Endothelial cell of umbilical vein (primary cell): Measurements from ENCODE around the gene EHF. TPM values are rescaled to one million over a fixed set of nuclear protein-coding genes. Genes with fewer than 3 reads are reported as not detected.

ENCODE experiments used
- BruUV-seq: library from RNA; stranded (reverse); fragments of 400-500 nt; replicated peaks from 2 replicates; lab custom pipeline; 2021; lab: Mats Ljungman, UMichigan
- CTCF ChIA-PET: fragments of 300-600, 350-600 bp; sonication (Branson Sonifier 250); formaldehyde crosslinking; loops from one replicate; lab custom pipeline; 2021; ENCODE audit warnings: antibody characterized with exemption, inconsistent platforms; lab: Charles Lee
- POLR2A ChIA-PET: fragments of 300-600, 350-600 bp; sonication (Branson Sonifier 250); formaldehyde crosslinking; loops from one replicate; lab custom pipeline; 2021; ENCODE audit warnings: antibody characterized with exemption, inconsistent platforms; lab: Charles Lee
- DNase-seq: peaks from one replicate; pipeline ENCODE4 v3.0.0-alpha.2; 2011; ENCODE audit warnings: low read depth, low spot score
- FAIRE-seq: peaks from 2 replicates; lab custom pipeline; 2011; peaks lifted over from hg19 to GRCh38; lab: Jason Lieb, UNC
- H2AFZ ChIP-seq: 2 replicates; pipeline ENCODE4 v1.6.0; 2012; ENCODE audit warnings: low read depth, low read length, control low read depth, inconsistent platforms
- H3K27ac ChIP-seq: 2 replicates; pipeline ENCODE4 v1.5.1; 2011; ENCODE audit warnings: low read depth, mild to moderate bottlenecking, control low read depth, low read length, moderate library complexity; ENCODE audit not compliant: insufficient read depth
- H3K27me3 ChIP-seq, 2 experiments: 2 replicates each; pipeline versions ENCODE4 v1.6.0 to v1.6.1; 2011; ENCODE audit warnings: low read length in 2 of 2, mixed read lengths in 1 of 2; ENCODE audit not compliant: control insufficient read depth in 2 of 2, insufficient read depth in 2 of 2
- H3K36me3 ChIP-seq, 2 experiments: 2 replicates in 1 of 2; 3 replicates in 1 of 2; pipeline ENCODE4 v1.5.1; 2011; ENCODE audit warnings: low read length in 2 of 2, mild to moderate bottlenecking in 1 of 2, moderate library complexity in 1 of 2; ENCODE audit not compliant: control insufficient read depth in 2 of 2, insufficient read depth in 2 of 2; ENCODE audit errors: extremely low read depth in 1 of 2
- H3K4me1 ChIP-seq: 3 replicates; pipeline ENCODE4 v1.5.1; 2011; ENCODE audit warnings: mild to moderate bottlenecking, low read length; ENCODE audit not compliant: control insufficient read depth, insufficient read depth; ENCODE audit errors: extremely low read depth
- H3K4me2 ChIP-seq: 2 replicates; pipeline ENCODE4 v1.6.1; 2011; ENCODE audit warnings: low read length, control low read depth, mixed read lengths; ENCODE audit not compliant: insufficient read depth
- H3K4me3 ChIP-seq, 3 experiments: fragments of 200-600 bp in 1 of 3; sonication (generic), shearing (Covaris generic) in 1 of 3; replicated peaks in 1 of 3; 2 replicates each; pipeline ENCODE4 v1.5.1; 2011 to 2016; ENCODE audit warnings: control low read depth in 3 of 3, low read length in 3 of 3, mild to moderate bottlenecking in 2 of 3, inconsistent platforms in 1 of 3, low read depth in 1 of 3, moderate library complexity in 1 of 3; ENCODE audit not compliant: insufficient read depth in 1 of 3
- H3K79me2 ChIP-seq: 2 replicates; pipeline ENCODE4 v1.6.0; 2012; ENCODE audit warnings: low read length, inconsistent platforms; ENCODE audit not compliant: control insufficient read depth, insufficient read depth
- H3K9ac ChIP-seq: replicated peaks from 2 replicates; pipeline ENCODE3; 2011; ENCODE audit warnings: low read length, control low read depth; ENCODE audit not compliant: insufficient read depth; ENCODE audit errors: extremely low read depth
- H3K9me1 ChIP-seq: replicated peaks from 3 replicates; pipeline ENCODE4 v1.6.0; 2011; ENCODE audit warnings: mild to moderate bottlenecking, low read length; ENCODE audit not compliant: control insufficient read depth, insufficient read depth; ENCODE audit errors: extremely low read depth
- H3K9me3 ChIP-seq: replicated peaks from 2 replicates; pipeline ENCODE4 v1.5.1; 2012; ENCODE audit warnings: low read length, inconsistent platforms; ENCODE audit not compliant: control insufficient read depth, insufficient read depth
- H4K20me1 ChIP-seq: replicated peaks from 2 replicates; pipeline ENCODE3; 2011; ENCODE audit warnings: mild to moderate bottlenecking, low read length; ENCODE audit not compliant: control insufficient read depth, insufficient read depth; ENCODE audit errors: extremely low read depth
- EZH2 ChIP-seq: IDR thresholded peaks from 2 replicates; pipeline ENCODE4 v1.6.1; 2012; ENCODE audit warnings: borderline replicate concordance, low read depth, mild to moderate bottlenecking, moderate library complexity, low read length, inconsistent platforms; ENCODE audit not compliant: severe bottlenecking
- FOS ChIP-seq: IDR thresholded peaks from 2 replicates; pipeline ENCODE4 v1.6.1; 2011; ENCODE audit warnings: mild to moderate bottlenecking, low read length, moderate library complexity, borderline replicate concordance; ENCODE audit not compliant: insufficient read depth
- GATA2 ChIP-seq: IDR thresholded peaks from 2 replicates; pipeline ENCODE4 v1.7.0; 2011; ENCODE audit warnings: low read depth, mild to moderate bottlenecking, moderate library complexity, mixed read lengths, low read length; ENCODE audit not compliant: insufficient read length, insufficient read depth
- JUN ChIP-seq: IDR thresholded peaks from 2 replicates; pipeline ENCODE4 v1.6.1; 2011; ENCODE audit warnings: borderline replicate concordance, low read depth; ENCODE audit not compliant: insufficient read length, insufficient read depth
- MYC ChIP-seq: IDR thresholded peaks from one replicate; pipeline ENCODE4 v1.6.1; 2011; ENCODE audit warnings: mild to moderate bottlenecking, low read depth, low read length
- POLR2A ChIP-seq: IDR thresholded peaks from 2 replicates; pipeline ENCODE4 v1.6.1; 2012; ENCODE audit warnings: low read depth, mild to moderate bottlenecking, control low read depth, low read length
- POLR2AphosphoS5 ChIP-seq: IDR thresholded peaks from 2 replicates; pipeline ENCODE4 v1.6.1; 2012; ENCODE audit warnings: low read depth, mild to moderate bottlenecking, control low read depth, low read length, moderate library complexity; ENCODE audit not compliant: insufficient read depth
- dilution Hi-C: fragments of 300-500 bp; cut with MboI; formaldehyde crosslinking; loops from one replicate; pipeline ENCODE4 v1.15.0; 2019; ENCODE audit warnings: low sequenced_read_pairs; ENCODE audit not compliant: extremely low pct_ligation_motif_present
- intact Hi-C: fragments of 100-400 bp; cut with micrococcal nuclease; formaldehyde crosslinking; loops from one replicate; pipeline ENCODE4 v1.10.0; 2022
- polyA plus RNA-seq, 4 experiments: library from polyadenylated mRNA; depleted of rRNA in 3 of 4; stranded (reverse) in 3 of 4; unstranded in 1 of 4; fragments of >200 nt; gene quantifications; 2 replicates each; pipeline versions ENCODE4 v1.2.1 to v1.2.3, GENCODE V29; 2011 to 2012; ENCODE audit warnings: missing spikeins in 1 of 4
- total RNA-seq: library from RNA; stranded (reverse); gene quantifications from 2 replicates; pipeline ENCODE4 v1.2.3, GENCODE V29; 2021
- TF ChIP-seq, protein P1 (sequence below): IDR thresholded peaks from 2 replicates; pipeline ENCODE4 v1.6.1; 2011; ENCODE audit not compliant: insufficient read depth, insufficient read length
- TF ChIP-seq, protein P2 (sequence below), 2 donors: IDR thresholded peaks; 1 replicate in 1 of 2; 2 replicates in 1 of 2; pipeline ENCODE4 v1.5.1; 2011; ENCODE audit warnings: low read length in 2 of 2, mild to moderate bottlenecking in 2 of 2, moderate library complexity in 2 of 2, control low read depth in 1 of 2, inconsistent platforms in 1 of 2, low read depth in 1 of 2; ENCODE audit not compliant: insufficient read depth in 1 of 2; ENCODE audit errors: extremely low read depth in 1 of 2

Gene EHF
- total and polyA plus RNA-seq, 2 donors (not counting 3 experiments of a cell fraction or from before 2014, with no cell fraction given) = not detected

- H3K27me3 ChIP-seq = peaks cover 0 to 3% of the 10 kb centered on the region in 2 experiments
- POLR2A ChIA-PET = no interaction called here
- H3K9ac ChIP-seq = no peak overlapping the region
- no peaks in the 10 kb centered on the region for H3K79me2 ChIP-seq
- dilution Hi-C loops (no loop called here), intact Hi-C loops (loop anchor here (10.0 kb wide), 1 partner anchor 647 kb away; no protein-coding TSS in a partner anchor)
- no peaks in the 10 kb centered on the region for H4K20me1 ChIP-seq
- no peaks in the 10 kb centered on the region for H3K36me3 ChIP-seq
- CTCF ChIA-PET = interaction anchor here (0.5 to 3.7 kb wide), 8 partner anchors 7 to 900 kb away, joined by 3 to 90 read pairs (median 12); partner anchors contain the start of genes APIP and PDHX
- no peak overlapping the region for H3K27ac ChIP-seq
- TF ChIP-seq POLR2A (no peak), GATA2 (no peak), FOS (no peak), MYC (no peak), EZH2 (no peak), JUN (no peak), POLR2AphosphoS5 (no peak)
- TF ChIP-seq, protein P1, sequence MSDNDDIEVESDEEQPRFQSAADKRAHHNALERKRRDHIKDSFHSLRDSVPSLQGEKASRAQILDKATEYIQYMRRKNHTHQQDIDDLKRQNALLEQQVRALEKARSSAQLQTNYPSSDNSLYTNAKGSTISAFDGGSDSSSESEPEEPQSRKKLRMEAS = no peak
- TF ChIP-seq, protein P2, sequence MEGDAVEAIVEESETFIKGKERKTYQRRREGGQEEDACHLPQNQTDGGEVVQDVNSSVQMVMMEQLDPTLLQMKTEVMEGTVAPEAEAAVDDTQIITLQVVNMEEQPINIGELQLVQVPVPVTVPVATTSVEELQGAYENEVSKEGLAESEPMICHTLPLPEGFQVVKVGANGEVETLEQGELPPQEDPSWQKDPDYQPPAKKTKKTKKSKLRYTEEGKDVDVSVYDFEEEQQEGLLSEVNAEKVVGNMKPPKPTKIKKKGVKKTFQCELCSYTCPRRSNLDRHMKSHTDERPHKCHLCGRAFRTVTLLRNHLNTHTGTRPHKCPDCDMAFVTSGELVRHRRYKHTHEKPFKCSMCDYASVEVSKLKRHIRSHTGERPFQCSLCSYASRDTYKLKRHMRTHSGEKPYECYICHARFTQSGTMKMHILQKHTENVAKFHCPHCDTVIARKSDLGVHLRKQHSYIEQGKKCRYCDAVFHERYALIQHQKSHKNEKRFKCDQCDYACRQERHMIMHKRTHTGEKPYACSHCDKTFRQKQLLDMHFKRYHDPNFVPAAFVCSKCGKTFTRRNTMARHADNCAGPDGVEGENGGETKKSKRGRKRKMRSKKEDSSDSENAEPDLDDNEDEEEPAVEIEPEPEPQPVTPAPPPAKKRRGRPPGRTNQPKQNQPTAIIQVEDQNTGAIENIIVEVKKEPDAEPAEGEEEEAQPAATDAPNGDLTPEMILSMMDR (IDR thresholded peaks at IDR 0.05; ENCODE audit: extremely low read depth in 1 of 2, insufficient read depth in 1 of 2, low read depth in 1 of 2, low read length in 2 of 2) = no peak
- H2AFZ ChIP-seq = no peak overlapping the region
- FAIRE-seq (no peak), DNase-seq (no peak)
- no TSS peak for BruUV-seq
- no peak overlapping the region for H3K4me3 ChIP-seq
- no peak overlapping the region for H3K4me2 ChIP-seq
- no peaks in the 10 kb centered on the region for H3K4me1 ChIP-seq
- no peaks in the 10 kb centered on the region for H3K9me3 ChIP-seq
- no peaks in the 10 kb centered on the region for H3K9me1 ChIP-seq
These were observed 32.9 kb upstream of the EHF start for GRCh38 chr11:34588023-34588422.
